Stomach (tissue), 4 donors: ENCODE measurements around the gene ENPP6.

Experiments used
- POLR2A ChIP-seq, 4 donors: fragments of 450-650 bp; IDR thresholded peaks; one replicate each; pipeline ENCODE4 v1.6.1; 2016; ENCODE audit warnings: antibody characterized with exemption in 4 of 4, control low read depth in 2 of 4, mild to moderate bottlenecking in 1 of 4, moderate library complexity in 1 of 4
- POLR2AphosphoS5 ChIP-seq, 3 donors: sonication (generic); formaldehyde crosslinking; IDR thresholded peaks; one replicate each; pipeline ENCODE4 v1.6.1; 2016; ENCODE audit warnings: antibody characterized with exemption in 3 of 3
- TF ChIP-seq, protein P1 (sequence below), 7 experiments: fragments of 450-650 bp in 4 of 7; fragments of 200-600 bp in 3 of 7; sonication (generic) in 3 of 7; IDR thresholded peaks; one replicate each; pipeline ENCODE4 v1.5.1; 2016 to 2019; ENCODE audit warnings: antibody characterized with exemption in 7 of 7, control low read depth in 2 of 7, mild to moderate bottlenecking in 1 of 7

- TF ChIP-seq, protein P1, sequence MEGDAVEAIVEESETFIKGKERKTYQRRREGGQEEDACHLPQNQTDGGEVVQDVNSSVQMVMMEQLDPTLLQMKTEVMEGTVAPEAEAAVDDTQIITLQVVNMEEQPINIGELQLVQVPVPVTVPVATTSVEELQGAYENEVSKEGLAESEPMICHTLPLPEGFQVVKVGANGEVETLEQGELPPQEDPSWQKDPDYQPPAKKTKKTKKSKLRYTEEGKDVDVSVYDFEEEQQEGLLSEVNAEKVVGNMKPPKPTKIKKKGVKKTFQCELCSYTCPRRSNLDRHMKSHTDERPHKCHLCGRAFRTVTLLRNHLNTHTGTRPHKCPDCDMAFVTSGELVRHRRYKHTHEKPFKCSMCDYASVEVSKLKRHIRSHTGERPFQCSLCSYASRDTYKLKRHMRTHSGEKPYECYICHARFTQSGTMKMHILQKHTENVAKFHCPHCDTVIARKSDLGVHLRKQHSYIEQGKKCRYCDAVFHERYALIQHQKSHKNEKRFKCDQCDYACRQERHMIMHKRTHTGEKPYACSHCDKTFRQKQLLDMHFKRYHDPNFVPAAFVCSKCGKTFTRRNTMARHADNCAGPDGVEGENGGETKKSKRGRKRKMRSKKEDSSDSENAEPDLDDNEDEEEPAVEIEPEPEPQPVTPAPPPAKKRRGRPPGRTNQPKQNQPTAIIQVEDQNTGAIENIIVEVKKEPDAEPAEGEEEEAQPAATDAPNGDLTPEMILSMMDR (IDR thresholded peaks at IDR 0.05) = no peak
- TF ChIP-seq POLR2AphosphoS5 (IDR thresholded peaks at IDR 0.05) (no peak), POLR2A (IDR thresholded peaks at IDR 0.05) (no peak)
Measured at GRCh38 chr4:184151988-184152485, 65.6 kb downstream of the ENPP6 start.
